Panc1 (cell line): ENCODE results near the gene ORC4. TPM values are rescaled to one million over a fixed set of nuclear protein-coding genes. Genes with fewer than 3 reads are reported as not detected.

Experiments
- ATAC-seq: fragments of 200-7000 bp; cut with Tn5 transposase; 2 replicates; pipeline ENCODE4 v1.9.1; 2020; ENCODE audit warnings: mild to moderate bottlenecking, moderate library complexity
- BruUV-seq: library from RNA; stranded (reverse); fragments of 400-500 nt; replicated peaks from 2 replicates; lab custom pipeline; 2021; lab: Mats Ljungman, UMichigan
- CTCF ChIA-PET: fragments of 300-600 bp; sonication (Branson Sonifier 250); formaldehyde crosslinking; loops from one replicate; lab custom pipeline; 2022; ENCODE audit warnings: antibody characterized with exemption; lab: Charles Lee
- POLR2A ChIA-PET: fragments of 300-600 bp; sonication (Branson Sonifier 250); formaldehyde crosslinking; loops from one replicate; lab custom pipeline; 2022; ENCODE audit warnings: antibody characterized with exemption; lab: Charles Lee
- DNase-seq: peaks from one replicate; pipeline ENCODE4 v3.0.0-alpha.2; 2010; ENCODE audit warnings: low read depth, low spot score
- H3K27ac ChIP-seq: 2 replicates; pipeline ENCODE4 v1.5.1; 2011; ENCODE audit warnings: mild to moderate bottlenecking, low read length, inconsistent platforms
- H3K27me3 ChIP-seq: fragments of 200-500 bp; sonication (Bioruptor generic); 2 replicates; pipeline ENCODE4 v1.6.0; 2014; ENCODE audit warnings: low read length, inconsistent platforms; ENCODE audit not compliant: control insufficient read depth, insufficient read depth
- H3K36me3 ChIP-seq: fragments of 200-500 bp; sonication (Bioruptor generic); 2 replicates; pipeline ENCODE4 v1.5.1; 2014; ENCODE audit warnings: inconsistent platforms, mild to moderate bottlenecking, low read length, moderate library complexity; ENCODE audit not compliant: control insufficient read depth, insufficient read depth
- H3K4me1 ChIP-seq: 2 replicates; pipeline ENCODE4 v1.5.1; 2011; ENCODE audit warnings: inconsistent platforms, mild to moderate bottlenecking, low read length, moderate library complexity; ENCODE audit not compliant: control insufficient read depth, insufficient read depth
- H3K4me3 ChIP-seq, 2 experiments: 2 replicates each; pipeline ENCODE4 v1.5.1; 2011 to 2012; ENCODE audit warnings: low read depth in 2 of 2, low read length in 2 of 2, mild to moderate bottlenecking in 2 of 2, inconsistent platforms in 1 of 2, moderate library complexity in 1 of 2
- H3K9me3 ChIP-seq: fragments of 200-500 bp; sonication (Bioruptor generic); 2 replicates; pipeline ENCODE4 v1.5.1; 2014; ENCODE audit warnings: low read depth, mild to moderate bottlenecking, inconsistent platforms, low read length, moderate library complexity; ENCODE audit not compliant: control insufficient read depth, insufficient read depth
- POLR2AphosphoS5 ChIP-seq: IDR thresholded peaks from 2 replicates; pipeline ENCODE4 v1.6.1; 2012; ENCODE audit warnings: mild to moderate bottlenecking, low read depth, low read length, moderate library complexity
- REST ChIP-seq, 2 experiments: IDR thresholded peaks; 2 replicates each; pipeline ENCODE4 v1.6.1; 2011 to 2012; ENCODE audit warnings: low read depth in 2 of 2, control low read depth in 1 of 2, low read length in 1 of 2, mild to moderate bottlenecking in 1 of 2, moderate library complexity in 1 of 2; ENCODE audit not compliant: insufficient read depth in 1 of 2
- SIN3A ChIP-seq: IDR thresholded peaks from 2 replicates; pipeline ENCODE4 v1.6.1; 2012; ENCODE audit warnings: low read depth, mild to moderate bottlenecking, low read length, moderate library complexity, borderline replicate concordance; ENCODE audit not compliant: insufficient read depth
- TCF7L2 ChIP-seq: IDR thresholded peaks from 2 replicates; pipeline ENCODE4 v1.6.1; 2011; ENCODE audit warnings: mild to moderate bottlenecking, low read depth, low read length, inconsistent platforms
- in situ Hi-C: cut with HindIII; loops from 2 replicates; pipeline ENCODE4 v1.10.0; 2016; ENCODE audit warnings: low sequenced_read_pairs, low pct_unique_long_range_greater_than_20kb
- intact Hi-C: fragments of 100-400 bp; cut with micrococcal nuclease; formaldehyde crosslinking; loops from one replicate; pipeline ENCODE4 v1.10.0; 2022; ENCODE audit not compliant: unreplicated experiment
- total RNA-seq: library from RNA; stranded (reverse); gene quantifications from one replicate; pipeline ENCODE4 v1.2.1, GENCODE V29; 2021; ENCODE audit not compliant: unreplicated experiment
- TF ChIP-seq, protein P1 (sequence below): fragments of 450-650 bp; IDR thresholded peaks from 2 replicates; pipeline ENCODE4 v1.5.1; 2017; ENCODE audit warnings: mild to moderate bottlenecking

ORC4 gene
- total RNA-seq, 1 experiment from 2014 or later = 43.3 TPM

- H3K27ac ChIP-seq = no peak overlapping the region
- no peak overlapping the region for H3K4me3 ChIP-seq
- no peaks in the 10 kb centered on the region for H3K27me3 ChIP-seq
- ChIA-PET CTCF (no interaction called here), POLR2A (no interaction called here)
- peaks cover 4% of the 10 kb centered on the region for H3K36me3 ChIP-seq
- in situ Hi-C loops (no loop called here), intact Hi-C loops (no loop called here)
- no TSS peak for BruUV-seq
- ATAC-seq = no peak
- H3K4me1 ChIP-seq = no peaks in the 10 kb centered on the region
- no peak for DNase-seq
- TF ChIP-seq, protein P1, sequence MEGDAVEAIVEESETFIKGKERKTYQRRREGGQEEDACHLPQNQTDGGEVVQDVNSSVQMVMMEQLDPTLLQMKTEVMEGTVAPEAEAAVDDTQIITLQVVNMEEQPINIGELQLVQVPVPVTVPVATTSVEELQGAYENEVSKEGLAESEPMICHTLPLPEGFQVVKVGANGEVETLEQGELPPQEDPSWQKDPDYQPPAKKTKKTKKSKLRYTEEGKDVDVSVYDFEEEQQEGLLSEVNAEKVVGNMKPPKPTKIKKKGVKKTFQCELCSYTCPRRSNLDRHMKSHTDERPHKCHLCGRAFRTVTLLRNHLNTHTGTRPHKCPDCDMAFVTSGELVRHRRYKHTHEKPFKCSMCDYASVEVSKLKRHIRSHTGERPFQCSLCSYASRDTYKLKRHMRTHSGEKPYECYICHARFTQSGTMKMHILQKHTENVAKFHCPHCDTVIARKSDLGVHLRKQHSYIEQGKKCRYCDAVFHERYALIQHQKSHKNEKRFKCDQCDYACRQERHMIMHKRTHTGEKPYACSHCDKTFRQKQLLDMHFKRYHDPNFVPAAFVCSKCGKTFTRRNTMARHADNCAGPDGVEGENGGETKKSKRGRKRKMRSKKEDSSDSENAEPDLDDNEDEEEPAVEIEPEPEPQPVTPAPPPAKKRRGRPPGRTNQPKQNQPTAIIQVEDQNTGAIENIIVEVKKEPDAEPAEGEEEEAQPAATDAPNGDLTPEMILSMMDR = no peak
- peak; percentile 50 to 66; a peak in 3 of 4 replicates for TF ChIP-seq REST (IDR thresholded peaks at IDR 0.05; ENCODE audit: insufficient read depth in 1 of 2, low read depth in 2 of 2, low read length in 1 of 2)
- no peaks in the 10 kb centered on the region for H3K9me3 ChIP-seq
These were observed 74.9 kb downstream of the ORC4 start for GRCh38 chr2:147945660-147946059.

DNA sequence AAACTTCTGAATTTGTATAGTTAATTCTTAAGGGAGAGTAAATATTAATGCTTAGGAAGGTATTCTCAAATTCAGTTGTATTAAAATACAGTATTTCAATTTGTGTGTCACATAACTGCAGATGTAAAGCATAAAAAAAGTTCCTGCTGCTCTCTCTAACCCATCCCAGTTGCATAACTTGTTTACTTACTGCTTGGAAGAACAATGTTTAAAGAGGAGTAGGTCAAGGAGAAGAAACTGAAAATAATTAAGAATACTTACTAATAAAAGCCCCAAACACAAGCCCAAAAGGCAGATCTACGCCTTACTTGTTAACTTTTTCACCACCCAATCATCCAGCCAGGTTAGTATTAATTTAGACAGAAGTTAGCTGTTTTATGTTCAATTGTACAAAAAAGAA lies 81.2 kb downstream of the ORC4 start:
- Histone ChIP-seq H3K9me3 (no peaks in the 10 kb centered on the region), H3K27ac (no peak overlapping the region), H3K27me3 (no peaks in the 10 kb centered on the region), H3K4me3 (no peak overlapping the region), H3K36me3 (peaks cover 14% of the 10 kb centered on the region), H3K4me1 (no peaks in the 10 kb centered on the region)
- ChIA-PET POLR2A (no interaction called here), CTCF (no interaction called here)
- BruUV-seq = no TSS peak
- intact Hi-C loops (no loop called here), in situ Hi-C loops (no loop called here)
- no peak for ATAC-seq
- DNase-seq = no peak
- TF ChIP-seq TCF7L2 (no peak), SIN3A (no peak), REST (IDR thresholded peaks at IDR 0.05; ENCODE audit: insufficient read depth in 1 of 2, low read depth in 2 of 2, low read length in 1 of 2) (no peak), POLR2AphosphoS5 (no peak)
- TF ChIP-seq, protein P1 = no peak
